Stimulated activated naive CD8-positive, alpha-beta T cell treated with anti-CD3 and anti-CD28 coated beads, Interleukin-15, Interleukin-2, amounts not matched to agents 100 ng/mL and 50 ng/mL, for 24 hours (primary cell): ENCODE measurements around the gene ABHD14A.
"Not testable (repeated sequence)": the region's sequence is repeated elsewhere in the genome, so short reads cannot be mapped to it uniquely, and the experiment has no call there.

Source experiments
- H3K27ac Mint-ChIP-seq: one replicate; pipeline ENCODE4 v1.8.0; 2021; ENCODE audit warnings: mild to moderate bottlenecking, mixed read lengths
- H3K27me3 Mint-ChIP-seq: one replicate; pipeline ENCODE4 v1.8.0; 2021; ENCODE audit warnings: mixed read lengths
- H3K36me3 Mint-ChIP-seq: one replicate; pipeline ENCODE4 v1.8.0; 2021; ENCODE audit warnings: low read depth, mixed read lengths
- H3K4me1 Mint-ChIP-seq: one replicate; pipeline ENCODE4 v1.8.0; 2021; ENCODE audit warnings: low read depth, mixed read lengths
- H3K4me3 Mint-ChIP-seq: one replicate; pipeline ENCODE4 v1.8.0; 2021; ENCODE audit warnings: mild to moderate bottlenecking, mixed read lengths
- H3K9me3 Mint-ChIP-seq: one replicate; pipeline ENCODE4 v1.8.0; 2021; ENCODE audit warnings: mixed read lengths

ABHD14A gene

GRCh38 chr3:51987568-51987967, 12.7 kb downstream of the ABHD14A start:
- Mint-ChIP-seq H3K4me3 (no peak overlapping the region), H3K9me3 (no peaks in the 10 kb centered on the region), H3K27ac (no peak overlapping the region), H3K36me3 (peaks cover 13% of the 10 kb centered on the region), H3K4me1 (peaks cover 26% of the 10 kb centered on the region), H3K27me3 (no peaks in the 10 kb centered on the region)

DNA sequence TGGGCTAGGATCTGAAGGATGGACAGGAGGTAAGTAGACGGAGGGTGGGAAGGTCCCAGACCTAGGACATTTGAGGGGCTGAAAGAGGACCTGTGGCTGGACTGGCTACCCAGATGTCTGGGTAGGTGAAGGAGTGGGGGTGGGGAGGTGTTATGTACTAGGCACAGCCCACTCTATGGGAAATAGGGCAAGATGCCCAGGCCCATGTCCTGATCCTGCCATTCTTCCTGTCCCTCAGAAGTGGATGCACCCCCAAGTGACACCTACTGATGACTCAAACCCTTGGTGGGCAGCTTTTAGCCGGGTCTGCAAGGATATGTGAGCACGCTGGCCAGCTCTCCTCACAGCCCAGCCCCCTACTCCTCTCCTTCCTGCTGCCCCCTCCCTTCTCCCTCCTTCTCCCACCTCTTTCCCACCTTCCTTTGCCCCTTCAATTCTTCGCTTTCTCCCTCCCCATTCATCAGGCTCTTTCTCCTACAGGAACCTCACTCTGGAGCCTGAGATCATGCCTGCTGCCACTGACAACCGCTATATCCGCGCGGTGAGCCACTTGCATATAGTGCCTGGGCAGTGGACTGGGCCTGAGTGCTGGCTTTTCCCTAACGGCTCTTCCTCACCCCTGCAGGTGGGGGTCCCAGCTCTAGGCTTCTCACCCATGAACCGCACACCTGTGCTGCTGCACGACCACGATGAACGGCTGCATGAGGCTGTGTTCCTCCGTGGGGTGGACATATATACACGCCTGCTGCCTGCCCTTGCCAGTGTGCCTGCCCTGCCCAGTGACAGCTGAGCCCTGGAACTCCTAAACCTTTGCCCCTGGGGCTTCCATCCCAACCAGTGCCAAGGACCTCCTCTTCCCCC, 13.7 kb downstream of the ABHD14A start:
- Mint-ChIP-seq H3K4me1 (peaks cover 26% of the 10 kb centered on the region), H3K36me3 (peaks cover 22% of the 10 kb centered on the region), H3K27ac (no peak overlapping the region), H3K9me3 (no peaks in the 10 kb centered on the region), H3K27me3 (no peaks in the 10 kb centered on the region), H3K4me3 (no peak overlapping the region)

GRCh38 chr3:51990501-51990971, 15.7 kb downstream of the ABHD14A start:
- not testable (repeated sequence) for H3K27me3 Mint-ChIP-seq, H3K27ac Mint-ChIP-seq, H3K4me3 Mint-ChIP-seq, H3K9me3 Mint-ChIP-seq
- H3K4me1 Mint-ChIP-seq: peaks cover 33% of the 10 kb centered on the region
- peaks cover 43% of the 10 kb centered on the region for H3K36me3 Mint-ChIP-seq

GRCh38 chr3:51992017-51992682, 17.3 kb downstream of the ABHD14A start:
- Mint-ChIP-seq H3K9me3 (no peaks in the 10 kb centered on the region), H3K4me3 (peak overlapping the region; percentile 99), H3K4me1 (peaks cover 38% of the 10 kb centered on the region), H3K27me3 (no peaks in the 10 kb centered on the region), H3K27ac (peak overlapping the region; percentile 100), H3K36me3 (peaks cover 46% of the 10 kb centered on the region)

DNA sequence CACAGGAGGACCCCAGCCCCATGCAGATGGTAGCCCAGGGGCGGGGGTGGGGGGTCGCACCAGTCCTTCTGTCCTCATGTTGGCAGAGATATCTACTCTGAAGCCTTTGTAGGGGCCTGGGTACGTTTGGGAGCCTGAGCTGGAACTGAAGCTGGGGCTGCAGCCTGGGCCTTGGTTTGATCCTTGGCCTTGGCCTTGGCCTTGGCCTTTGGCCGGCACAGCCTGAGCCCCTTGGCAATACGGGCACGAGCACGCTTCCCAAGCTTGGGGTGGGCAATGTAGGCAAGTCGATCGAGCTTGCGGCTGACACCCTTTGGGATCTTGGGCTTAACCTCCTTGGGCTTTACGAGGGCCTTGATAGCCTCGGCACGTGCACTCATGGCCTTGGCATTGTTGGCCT, 18.8 kb downstream of the ABHD14A start:
- H3K4me3 Mint-ChIP-seq: peak overlapping the region; percentile 99
- H3K27me3 Mint-ChIP-seq, H3K9me3 Mint-ChIP-seq: not testable (repeated sequence)
- peaks cover 38% of the 10 kb centered on the region for H3K4me1 Mint-ChIP-seq
- H3K27ac Mint-ChIP-seq: peak overlapping the region; percentile 100
- H3K36me3 Mint-ChIP-seq: peaks cover 46% of the 10 kb centered on the region

DNA sequence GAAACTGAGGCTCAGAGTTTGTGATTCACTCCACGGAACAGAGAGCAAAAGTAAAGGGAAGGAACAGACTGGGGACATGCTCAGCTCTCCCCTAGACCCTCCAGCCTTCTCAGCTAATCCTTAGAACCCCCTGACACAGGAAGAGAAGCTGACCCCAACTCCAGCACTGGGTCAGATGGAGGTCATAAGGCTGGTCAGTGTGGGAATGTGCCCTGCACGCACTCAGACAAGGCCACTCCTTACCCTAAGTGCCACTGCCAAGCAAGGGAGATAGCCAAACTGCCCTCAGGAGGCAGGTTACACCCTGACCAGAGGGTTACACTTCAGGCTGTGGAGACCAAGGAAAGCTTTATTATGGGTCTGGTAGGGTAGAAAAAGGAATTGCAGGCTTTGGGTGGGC, 19.7 kb downstream of the ABHD14A start:
- Mint-ChIP-seq H3K4me1 (peaks cover 38% of the 10 kb centered on the region), H3K27ac (peak overlapping the region; percentile 100), H3K9me3 (no peaks in the 10 kb centered on the region), H3K4me3 (peak overlapping the region; percentile 99), H3K27me3 (no peaks in the 10 kb centered on the region), H3K36me3 (peaks cover 46% of the 10 kb centered on the region)

DNA sequence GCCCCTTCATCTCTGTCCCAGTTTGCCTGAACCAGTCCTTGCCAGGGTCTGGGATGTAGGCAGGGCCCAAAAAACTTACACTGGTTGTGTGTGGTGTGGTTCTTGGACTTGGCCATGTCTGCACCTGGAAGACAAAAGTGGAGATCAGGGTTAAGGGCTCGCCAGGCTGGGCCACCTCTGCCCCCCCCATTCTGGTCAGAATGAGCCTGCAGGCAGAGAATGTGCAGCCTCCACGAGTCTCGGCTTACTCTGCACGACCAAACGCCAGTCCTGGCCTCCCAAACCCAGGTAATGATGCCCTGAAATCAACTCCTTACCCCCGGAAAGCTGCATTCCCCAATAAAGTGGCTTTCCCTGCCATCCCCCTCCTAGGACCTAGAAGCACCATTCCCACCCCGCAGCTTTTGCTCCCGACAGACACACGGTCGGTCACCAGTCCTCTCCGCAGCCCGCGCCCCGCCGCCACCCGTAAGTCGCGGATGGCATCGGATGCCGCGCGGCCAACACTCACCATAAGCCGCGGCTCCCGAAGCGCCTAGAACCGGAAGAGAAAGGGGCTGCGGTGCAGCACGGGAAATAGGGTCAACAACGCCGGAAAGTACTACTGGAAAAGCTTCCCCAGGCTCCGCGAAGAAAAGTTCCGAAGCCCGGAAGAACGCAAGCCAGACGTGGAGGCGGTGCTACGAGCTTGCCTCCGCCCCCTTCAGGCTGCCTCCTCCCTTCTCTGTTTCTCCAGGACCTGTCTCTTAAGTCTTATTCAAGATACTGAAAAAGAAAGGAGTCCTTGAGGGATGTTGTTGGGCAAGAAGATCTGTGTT, 20.7 kb downstream of the ABHD14A start, which contains the start of gene RPL29:
Gene RPL29 (minus strand): TSS at position 550 of the 818 bp plus-strand sequence. CDS start 434 bp downstream, at position 116.
- Mint-ChIP-seq H3K36me3 (peaks cover 46% of the 10 kb centered on the region), H3K27me3 (no peaks in the 10 kb centered on the region), H3K9me3 (no peaks in the 10 kb centered on the region), H3K4me1 (peaks cover 38% of the 10 kb centered on the region), H3K4me3 (peak within 1 kb of the TSS; percentile 99), H3K27ac (peak within 1 kb of the TSS; percentile 100)

DNA sequence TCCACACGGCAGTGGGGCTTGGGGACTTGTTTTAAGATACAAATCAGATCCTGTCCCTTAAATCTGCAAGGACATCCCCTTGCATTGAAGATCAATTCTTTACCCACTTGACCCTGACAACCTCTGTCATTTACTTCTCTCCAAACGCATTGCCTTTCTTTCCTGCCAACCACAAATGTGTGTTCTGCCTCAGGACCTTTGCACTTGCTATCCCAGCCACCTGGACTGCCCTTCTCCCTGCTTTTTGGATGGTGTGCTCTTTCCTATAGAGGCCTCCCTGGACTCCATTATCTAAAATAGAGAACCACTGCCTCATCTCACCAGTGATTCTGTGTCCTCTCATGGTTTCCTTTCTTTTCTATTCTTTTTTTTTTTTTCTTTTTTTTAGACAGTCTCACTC, 22.3 kb downstream of the ABHD14A start:
- peaks cover 38% of the 10 kb centered on the region for H3K4me1 Mint-ChIP-seq
- no peak overlapping the region for H3K4me3 Mint-ChIP-seq

DNA sequence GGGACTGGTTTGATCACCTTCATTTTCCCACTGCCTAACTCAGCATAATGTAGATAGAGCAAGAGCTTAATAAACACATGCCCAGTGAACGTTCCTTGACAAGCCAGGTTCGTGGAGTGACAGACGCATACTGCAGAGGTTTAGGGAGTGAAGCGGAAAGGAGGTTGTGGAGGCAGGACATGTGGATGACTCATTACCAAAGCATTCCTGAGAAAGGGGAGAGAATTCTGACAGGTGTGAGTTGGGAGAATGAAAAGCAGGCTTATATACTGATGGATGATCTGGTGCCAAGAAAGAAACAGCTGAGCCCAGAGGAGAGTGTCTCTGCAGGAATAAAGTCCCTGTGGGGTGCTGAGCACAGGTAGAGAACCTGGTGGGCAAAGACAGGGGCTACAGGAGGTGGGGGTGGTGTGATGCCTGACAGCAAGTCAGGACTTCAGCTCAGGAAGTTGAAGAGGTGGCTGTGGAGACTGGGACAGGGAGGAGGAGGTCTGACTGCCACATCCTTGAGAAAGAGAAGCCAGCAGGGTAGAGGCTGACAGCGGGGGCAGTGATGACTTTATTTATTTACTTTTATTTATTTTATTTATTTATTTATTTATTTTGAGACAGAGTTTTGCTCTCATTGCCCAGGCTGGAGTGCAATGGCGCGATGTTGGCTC, 23.2 kb downstream of the ABHD14A start:
- Mint-ChIP-seq H3K4me1 (peaks cover 31% of the 10 kb centered on the region), H3K27me3 (no peaks in the 10 kb centered on the region), H3K27ac (no peak overlapping the region), H3K9me3 (no peaks in the 10 kb centered on the region), H3K36me3 (peaks cover 28% of the 10 kb centered on the region), H3K4me3 (no peak overlapping the region)

More for the DNA sequence above, 22.3 kb downstream of the ABHD14A start:
- Mint-ChIP-seq H3K36me3 (peaks cover 37% of the 10 kb centered on the region), H3K9me3 (no peaks in the 10 kb centered on the region), H3K27ac (no peak overlapping the region), H3K27me3 (no peaks in the 10 kb centered on the region)

DNA sequence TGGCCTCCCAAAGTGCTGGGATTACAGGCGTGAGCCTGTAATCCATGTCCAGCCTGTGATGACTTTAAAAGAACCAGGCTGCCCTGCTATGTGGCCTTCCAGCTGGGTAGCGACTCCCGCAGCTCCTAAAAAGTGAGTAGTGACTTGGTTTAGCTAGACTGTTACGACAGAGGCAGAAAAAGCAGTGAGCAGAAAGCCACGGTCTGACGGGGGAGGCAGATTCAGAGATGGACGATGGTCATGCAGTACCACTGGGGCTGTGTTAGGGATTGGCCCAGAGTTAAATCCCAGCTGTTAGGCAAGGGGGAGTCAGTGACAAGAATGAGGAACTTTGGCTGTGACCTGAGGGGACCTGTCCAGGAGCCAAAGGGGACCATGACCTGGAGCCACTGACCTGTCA, 23.9 kb downstream of the ABHD14A start:
- H3K4me3 Mint-ChIP-seq: no peak overlapping the region
- no peaks in the 10 kb centered on the region for H3K9me3 Mint-ChIP-seq
- H3K4me1 Mint-ChIP-seq: peaks cover 25% of the 10 kb centered on the region
- H3K36me3 Mint-ChIP-seq: peaks cover 21% of the 10 kb centered on the region
- no peak overlapping the region for H3K27ac Mint-ChIP-seq
- H3K27me3 Mint-ChIP-seq: no peaks in the 10 kb centered on the region

DNA sequence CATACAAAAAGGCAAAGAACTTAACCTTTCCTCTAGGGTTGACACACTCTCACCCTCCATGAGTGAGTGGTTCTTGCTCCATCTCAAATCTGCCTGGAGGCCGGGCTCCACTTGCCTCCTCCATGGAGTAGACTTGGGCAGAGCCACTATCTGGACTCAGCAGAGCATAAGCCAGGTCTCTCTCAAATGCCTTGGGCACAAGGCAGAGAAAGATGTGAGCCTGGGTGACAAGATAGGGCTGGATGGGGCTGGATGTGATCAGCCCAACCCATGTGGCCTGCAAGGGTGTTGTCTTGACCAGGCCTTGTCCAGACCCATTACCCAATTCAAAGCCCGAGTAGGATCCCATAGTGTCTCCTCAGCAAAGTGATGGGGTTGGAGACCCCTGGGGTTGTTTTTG, 25.0 kb downstream of the ABHD14A start:
- peaks cover 10% of the 10 kb centered on the region for H3K36me3 Mint-ChIP-seq
- H3K4me3 Mint-ChIP-seq: no peak overlapping the region
- no peak overlapping the region for H3K27ac Mint-ChIP-seq
- H3K27me3 Mint-ChIP-seq: no peaks in the 10 kb centered on the region
- H3K4me1 Mint-ChIP-seq: peaks cover 14% of the 10 kb centered on the region
- no peaks in the 10 kb centered on the region for H3K9me3 Mint-ChIP-seq

- peaks cover 5% of the 10 kb centered on the region for H3K4me1 Mint-ChIP-seq
- no peak overlapping the region for H3K4me3 Mint-ChIP-seq
- H3K27me3 Mint-ChIP-seq: no peaks in the 10 kb centered on the region
- no peaks in the 10 kb centered on the region for H3K9me3 Mint-ChIP-seq
- no peaks in the 10 kb centered on the region for H3K36me3 Mint-ChIP-seq
- no peak overlapping the region for H3K27ac Mint-ChIP-seq
These were observed 26.6 kb downstream of the ABHD14A start for GRCh38 chr3:52001443-52001974.

- no peak overlapping the region for H3K4me3 Mint-ChIP-seq
These were observed 27.9 kb downstream of the ABHD14A start for GRCh38 chr3:52002748-52003147.

GRCh38 chr3:52004163-52004787, 29.4 kb downstream of the ABHD14A start:
- no peak overlapping the region for H3K27ac Mint-ChIP-seq

More at GRCh38 chr3:52002748-52003147, 27.9 kb downstream of the ABHD14A start:
- no peaks in the 10 kb centered on the region for H3K36me3 Mint-ChIP-seq
- H3K4me1 Mint-ChIP-seq: peaks cover 5% of the 10 kb centered on the region
- no peaks in the 10 kb centered on the region for H3K27me3 Mint-ChIP-seq
- no peaks in the 10 kb centered on the region for H3K9me3 Mint-ChIP-seq
- no peak overlapping the region for H3K27ac Mint-ChIP-seq

More at GRCh38 chr3:52004163-52004787, 29.4 kb downstream of the ABHD14A start:
- H3K36me3 Mint-ChIP-seq: no peaks in the 10 kb centered on the region
- peaks cover 5% of the 10 kb centered on the region for H3K4me1 Mint-ChIP-seq
- H3K27me3 Mint-ChIP-seq: no peaks in the 10 kb centered on the region
- H3K4me3 Mint-ChIP-seq: no peak overlapping the region
- no peaks in the 10 kb centered on the region for H3K9me3 Mint-ChIP-seq
